Measurements from ENCODE around the gene DENND2D.

DNA sequence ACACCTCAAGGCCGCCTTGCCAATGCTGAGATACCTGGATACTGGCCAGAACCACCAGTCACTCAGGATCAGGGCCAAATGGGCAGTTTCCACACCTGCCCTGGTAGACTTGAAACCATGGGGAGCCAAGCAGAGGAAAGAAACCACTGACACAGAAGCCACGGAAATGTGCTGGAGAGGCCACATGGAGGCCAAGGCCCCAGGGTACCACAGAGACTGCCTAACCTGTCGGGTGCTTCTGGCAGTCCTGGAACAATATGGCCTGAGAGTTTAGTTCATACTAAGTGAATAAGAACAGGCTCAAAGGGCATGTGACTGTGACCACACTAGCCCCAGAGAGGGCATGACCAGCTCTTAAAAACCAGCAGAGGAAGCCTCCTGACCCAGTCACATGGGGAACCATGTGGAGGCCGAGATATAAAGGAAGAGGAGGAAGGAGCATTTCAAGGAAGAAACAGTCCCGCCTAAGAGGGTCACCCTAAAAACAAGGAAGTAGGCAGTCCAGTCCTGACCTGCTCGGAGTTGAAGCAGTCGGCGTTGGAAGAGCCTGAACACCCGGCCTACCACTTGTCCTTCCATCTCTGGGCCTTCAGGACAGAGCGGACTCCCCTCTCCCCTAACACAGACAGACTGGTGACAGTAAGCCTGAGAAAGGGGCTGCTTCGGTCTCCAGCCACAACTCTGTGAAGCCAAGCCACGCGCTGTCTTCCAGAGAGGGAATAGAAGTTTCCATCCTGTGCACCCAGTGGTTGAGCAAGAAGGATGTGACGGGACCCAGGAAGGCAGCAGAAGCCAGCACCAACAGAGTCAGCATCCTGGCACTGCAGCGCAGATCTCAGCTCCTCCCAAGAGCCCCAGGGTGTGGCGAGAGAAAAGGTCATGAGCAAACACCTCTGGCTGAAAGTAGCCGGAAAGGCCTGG, at the start of gene DENND2D:
- no peak for TF ChIP-seq EZH2 (IDR thresholded peaks at IDR 0.05; ENCODE audit: borderline replicate concordance, insufficient read depth, low read length, poor library complexity, severe bottlenecking)
- TF ChIP-seq, protein P1, sequence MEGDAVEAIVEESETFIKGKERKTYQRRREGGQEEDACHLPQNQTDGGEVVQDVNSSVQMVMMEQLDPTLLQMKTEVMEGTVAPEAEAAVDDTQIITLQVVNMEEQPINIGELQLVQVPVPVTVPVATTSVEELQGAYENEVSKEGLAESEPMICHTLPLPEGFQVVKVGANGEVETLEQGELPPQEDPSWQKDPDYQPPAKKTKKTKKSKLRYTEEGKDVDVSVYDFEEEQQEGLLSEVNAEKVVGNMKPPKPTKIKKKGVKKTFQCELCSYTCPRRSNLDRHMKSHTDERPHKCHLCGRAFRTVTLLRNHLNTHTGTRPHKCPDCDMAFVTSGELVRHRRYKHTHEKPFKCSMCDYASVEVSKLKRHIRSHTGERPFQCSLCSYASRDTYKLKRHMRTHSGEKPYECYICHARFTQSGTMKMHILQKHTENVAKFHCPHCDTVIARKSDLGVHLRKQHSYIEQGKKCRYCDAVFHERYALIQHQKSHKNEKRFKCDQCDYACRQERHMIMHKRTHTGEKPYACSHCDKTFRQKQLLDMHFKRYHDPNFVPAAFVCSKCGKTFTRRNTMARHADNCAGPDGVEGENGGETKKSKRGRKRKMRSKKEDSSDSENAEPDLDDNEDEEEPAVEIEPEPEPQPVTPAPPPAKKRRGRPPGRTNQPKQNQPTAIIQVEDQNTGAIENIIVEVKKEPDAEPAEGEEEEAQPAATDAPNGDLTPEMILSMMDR (IDR thresholded peaks at IDR 0.05; ENCODE audit: poor library complexity, severe bottlenecking): no peak
- no peak for TF ChIP-seq EP300 (conservative IDR thresholded peaks at IDR 0.05; ENCODE audit: poor library complexity, severe bottlenecking)

Data from neural cell (in vitro differentiated cells).